Urothelium cell line (cell line): ENCODE results near the gene STUB1.
"Not testable (repeated sequence)": the region's sequence is repeated elsewhere in the genome, so short reads cannot be mapped to it uniquely, and the experiment has no call there.

ENCODE experiments used
- DNase-seq: peaks from one replicate; pipeline ENCODE4 v3.0.0; 2011; ENCODE audit warnings: low spot score, mixed read lengths
- FAIRE-seq: peaks from 2 replicates; lab custom pipeline; 2011; peaks lifted over from hg19 to GRCh38; lab: Jason Lieb, UNC

STUB1 gene

DNA sequence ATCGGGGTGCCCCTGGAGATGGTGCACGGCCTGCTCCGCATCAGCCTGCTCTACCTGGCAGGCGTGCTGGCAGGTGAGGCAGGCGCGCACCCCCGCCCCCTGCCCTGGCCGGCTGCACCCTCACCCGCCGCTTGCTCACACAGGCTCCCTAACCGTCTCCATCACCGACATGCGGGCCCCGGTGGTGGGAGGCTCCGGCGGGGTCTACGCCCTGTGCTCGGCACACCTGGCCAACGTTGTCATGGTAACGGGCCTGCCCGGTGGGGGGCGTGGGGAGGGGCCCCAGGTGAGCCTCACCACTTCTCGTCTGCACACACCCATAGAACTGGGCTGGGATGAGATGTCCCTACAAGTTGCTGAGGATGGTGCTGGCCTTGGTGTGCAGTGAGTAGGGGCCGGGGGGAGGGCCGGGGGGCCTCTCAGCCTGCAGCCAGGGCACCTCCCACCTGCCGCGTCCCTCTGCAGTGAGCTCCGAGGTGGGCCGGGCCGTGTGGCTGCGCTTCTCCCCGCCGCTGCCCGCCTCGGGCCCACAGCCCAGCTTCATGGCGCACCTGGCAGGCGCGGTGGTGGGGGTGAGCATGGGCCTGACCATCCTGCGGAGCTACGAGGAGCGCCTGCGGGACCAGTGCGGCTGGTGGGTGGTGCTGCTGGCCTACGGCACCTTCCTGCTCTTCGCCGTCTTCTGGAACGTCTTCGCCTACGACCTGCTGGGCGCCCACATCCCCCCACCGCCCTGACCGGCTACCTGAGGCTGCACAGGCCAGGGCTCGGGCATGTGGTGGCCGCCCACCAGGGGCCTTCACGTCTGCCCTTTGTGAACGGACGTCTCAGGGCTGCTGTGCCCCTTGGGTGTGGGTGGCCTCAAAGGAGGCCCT lies 2.7 kb upstream of the STUB1 start:
- no peak for FAIRE-seq
- DNase-seq, result no peak

DNA sequence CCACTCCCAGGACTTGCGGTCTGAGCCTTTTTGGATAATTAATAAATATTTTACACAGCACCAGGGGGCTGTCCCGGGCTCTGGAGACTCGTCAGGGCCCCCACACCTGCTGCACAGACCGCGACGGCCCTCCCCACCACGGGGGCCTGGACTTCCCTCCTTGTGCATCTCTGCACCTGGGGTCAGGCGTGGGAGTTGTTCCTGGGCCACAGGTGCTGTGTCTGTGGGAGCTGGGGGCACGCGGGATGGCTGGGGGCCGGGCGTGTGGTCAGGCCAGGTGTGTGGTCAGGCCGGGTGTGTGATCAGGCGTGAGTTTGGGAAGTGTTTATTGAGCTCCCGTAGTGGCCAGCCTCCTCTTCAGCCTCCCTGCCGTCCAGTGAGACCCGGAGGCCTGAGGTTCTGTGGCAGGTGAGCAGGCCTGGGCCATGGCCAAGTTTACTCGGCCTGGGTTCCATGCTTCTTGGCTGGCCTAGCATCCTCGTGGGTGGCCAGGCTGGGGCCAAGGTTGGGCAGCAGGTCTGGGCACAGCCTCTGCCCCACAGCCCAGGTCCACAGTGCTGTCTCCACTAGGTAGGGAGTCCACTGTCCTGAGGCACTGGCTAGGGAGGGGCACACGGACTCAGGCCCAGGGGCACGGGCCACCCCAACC lies 1.9 kb upstream of the STUB1 start:
- no peak for FAIRE-seq
- DNase-seq, result no peak

DNA sequence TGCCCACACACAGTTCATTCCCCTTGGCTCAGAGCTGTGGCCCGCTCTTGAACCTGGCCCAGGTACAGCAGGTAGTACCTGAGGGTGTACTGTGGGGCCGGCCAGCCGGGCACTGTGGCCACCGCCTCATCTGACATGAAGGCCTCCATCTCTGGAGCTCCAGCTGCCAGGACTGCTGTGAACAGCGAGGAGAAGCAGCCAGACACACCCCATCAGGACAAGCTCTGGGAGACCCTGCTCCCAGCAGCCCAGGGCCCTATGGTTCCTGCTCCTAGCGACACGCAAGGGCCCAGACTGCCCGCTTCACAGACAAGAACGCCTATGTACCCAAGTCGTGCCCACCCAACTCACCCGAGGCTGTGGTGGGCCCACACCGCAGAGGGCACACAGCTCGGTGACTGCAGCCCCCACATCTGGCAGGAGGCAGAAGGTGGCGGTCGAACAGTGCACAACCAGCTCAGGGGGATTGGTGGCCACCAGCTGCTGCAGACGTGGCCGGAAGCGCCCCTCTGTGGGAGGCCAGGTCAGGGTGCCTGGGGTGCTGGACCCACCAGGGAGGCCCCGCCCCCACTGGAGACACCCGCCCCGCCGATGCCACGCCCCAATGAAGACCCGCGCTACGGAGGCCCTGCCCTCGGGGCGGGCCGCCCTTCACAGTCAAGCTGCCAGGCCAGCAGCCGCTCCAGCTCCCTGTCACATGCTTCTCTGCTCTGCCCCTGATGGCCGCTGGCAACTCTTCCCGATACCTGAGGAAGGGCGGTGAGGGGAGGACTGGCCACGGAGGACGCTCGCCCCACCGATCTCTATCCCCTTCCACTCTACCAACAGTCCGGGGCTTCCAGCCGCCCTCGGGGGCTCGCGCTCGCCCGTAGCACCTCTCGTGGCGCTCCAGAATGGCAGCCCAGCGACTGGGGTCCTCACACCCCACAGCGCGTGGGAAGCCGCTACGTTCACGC lies 1.1 kb upstream of the STUB1 start:
- FAIRE-seq (no peak), DNase-seq (no peak)

DNA sequence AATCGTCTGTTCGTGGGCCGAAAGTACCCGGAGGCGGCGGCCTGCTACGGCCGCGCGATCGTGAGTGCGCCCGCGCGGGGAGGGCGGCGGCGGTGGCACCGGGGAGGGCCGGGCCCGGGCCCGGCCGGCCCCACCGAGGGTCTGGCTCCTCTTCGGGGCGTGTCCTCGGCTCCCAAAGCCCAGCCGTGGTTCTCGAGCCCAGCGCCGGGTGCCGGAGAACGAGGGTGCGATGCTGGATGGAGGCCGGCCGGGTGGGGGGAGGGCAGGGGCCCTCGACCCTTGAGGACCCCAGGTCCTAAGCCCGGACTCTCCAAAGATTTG lies 375 bp downstream of the STUB1 start:
- DNase-seq (no peak), FAIRE-seq (no peak)

DNA sequence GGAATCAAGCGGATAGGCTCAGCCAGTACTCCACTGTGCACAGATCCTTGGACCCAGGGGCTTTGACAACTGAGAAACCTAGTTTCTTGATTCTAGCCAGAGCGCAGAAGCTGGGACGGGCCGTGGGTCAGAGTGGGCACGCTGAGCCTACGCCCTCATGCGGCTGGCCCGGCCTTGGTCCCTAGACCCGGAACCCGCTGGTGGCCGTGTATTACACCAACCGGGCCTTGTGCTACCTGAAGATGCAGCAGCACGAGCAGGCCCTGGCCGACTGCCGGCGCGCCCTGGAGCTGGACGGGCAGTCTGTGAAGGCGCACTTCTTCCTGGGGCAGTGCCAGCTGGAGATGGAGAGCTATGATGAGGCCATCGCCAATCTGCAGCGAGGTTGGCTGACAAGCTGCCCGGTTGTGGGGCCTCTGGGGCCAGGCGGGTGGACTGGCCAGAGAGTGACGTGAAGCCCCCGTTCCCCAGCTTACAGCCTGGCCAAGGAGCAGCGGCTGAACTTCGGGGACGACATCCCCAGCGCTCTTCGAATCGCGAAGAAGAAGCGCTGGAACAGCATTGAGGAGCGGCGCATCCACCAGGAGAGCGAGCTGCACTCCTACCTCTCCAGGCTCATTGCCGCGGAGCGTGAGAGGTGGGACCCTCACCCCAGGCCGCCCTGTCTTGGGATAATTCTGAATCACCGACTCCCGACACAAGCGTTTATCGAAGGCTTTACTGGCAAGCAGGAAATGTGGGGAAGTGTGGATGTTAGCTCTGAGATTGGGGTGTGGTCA lies 946 bp downstream of the STUB1 start:
- DNase-seq, result no peak
- no peak for FAIRE-seq

DNA sequence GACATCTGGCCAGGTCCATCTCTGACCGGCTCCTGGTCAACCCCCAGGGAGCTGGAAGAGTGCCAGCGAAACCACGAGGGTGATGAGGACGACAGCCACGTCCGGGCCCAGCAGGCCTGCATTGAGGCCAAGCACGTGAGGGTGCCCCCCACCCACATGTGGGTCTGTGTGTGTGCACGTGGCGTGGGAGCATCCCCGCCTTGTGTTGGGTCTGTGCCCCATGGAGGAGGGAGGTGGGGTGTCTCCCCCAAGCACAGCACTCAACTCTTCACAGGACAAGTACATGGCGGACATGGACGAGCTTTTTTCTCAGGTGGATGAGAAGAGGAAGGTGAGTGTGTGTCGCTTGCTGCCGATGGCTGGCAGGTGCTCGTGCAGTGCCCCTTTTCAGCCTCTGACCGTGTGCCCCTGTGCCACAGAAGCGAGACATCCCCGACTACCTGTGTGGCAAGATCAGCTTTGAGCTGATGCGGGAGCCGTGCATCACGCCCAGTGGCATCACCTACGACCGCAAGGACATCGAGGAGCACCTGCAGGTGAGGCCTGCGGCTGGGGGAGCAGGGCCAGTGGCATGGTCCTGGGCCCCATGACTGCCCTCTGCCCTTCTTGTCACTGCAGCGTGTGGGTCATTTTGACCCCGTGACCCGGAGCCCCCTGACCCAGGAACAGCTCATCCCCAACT lies 1.7 kb downstream of the STUB1 start:
- FAIRE-seq (peak; percentile 9), DNase-seq (no peak)

DNA sequence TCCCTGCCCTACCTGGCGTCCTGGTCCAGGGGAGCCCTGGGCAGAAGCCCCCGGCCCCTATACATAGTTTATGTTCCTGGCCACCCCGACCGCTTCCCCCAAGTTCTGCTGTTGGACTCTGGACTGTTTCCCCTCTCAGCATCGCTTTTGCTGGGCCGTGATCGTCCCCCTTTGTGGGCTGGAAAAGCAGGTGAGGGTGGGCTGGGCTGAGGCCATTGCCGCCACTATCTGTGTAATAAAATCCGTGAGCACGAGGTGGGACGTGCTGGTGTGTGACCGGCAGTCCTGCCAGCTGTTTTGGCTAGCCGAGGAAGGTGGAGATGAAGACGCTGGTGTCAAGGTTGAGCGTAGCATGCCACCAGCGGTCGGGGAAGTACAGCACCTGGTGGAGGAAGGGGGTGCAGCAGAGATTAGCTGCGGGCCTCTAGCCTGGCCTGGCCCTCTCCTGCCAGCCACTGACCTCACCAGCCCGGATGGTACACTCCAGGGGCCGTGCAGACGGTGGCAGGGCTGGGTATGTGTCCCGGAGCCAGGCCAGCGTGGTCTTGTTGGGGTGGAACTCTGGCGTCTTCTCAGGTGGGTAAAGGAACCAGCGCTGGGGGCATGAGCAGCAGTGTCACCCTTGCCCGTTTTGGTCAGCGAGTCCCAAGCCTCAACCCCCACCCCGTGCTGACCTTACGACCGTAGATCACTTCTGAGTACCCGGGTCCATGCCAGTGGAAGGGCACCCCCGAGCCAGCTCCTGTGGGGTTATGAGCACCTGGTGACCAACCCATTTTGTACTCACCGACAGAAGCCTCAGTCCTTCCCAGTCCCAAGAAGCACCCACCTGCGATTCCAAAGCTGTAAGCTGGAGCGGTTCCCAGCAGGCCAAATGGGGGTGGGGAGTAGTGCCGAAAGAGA lies 2.5 kb downstream of the STUB1 start:
- no peak for DNase-seq
- no peak for FAIRE-seq

DNA sequence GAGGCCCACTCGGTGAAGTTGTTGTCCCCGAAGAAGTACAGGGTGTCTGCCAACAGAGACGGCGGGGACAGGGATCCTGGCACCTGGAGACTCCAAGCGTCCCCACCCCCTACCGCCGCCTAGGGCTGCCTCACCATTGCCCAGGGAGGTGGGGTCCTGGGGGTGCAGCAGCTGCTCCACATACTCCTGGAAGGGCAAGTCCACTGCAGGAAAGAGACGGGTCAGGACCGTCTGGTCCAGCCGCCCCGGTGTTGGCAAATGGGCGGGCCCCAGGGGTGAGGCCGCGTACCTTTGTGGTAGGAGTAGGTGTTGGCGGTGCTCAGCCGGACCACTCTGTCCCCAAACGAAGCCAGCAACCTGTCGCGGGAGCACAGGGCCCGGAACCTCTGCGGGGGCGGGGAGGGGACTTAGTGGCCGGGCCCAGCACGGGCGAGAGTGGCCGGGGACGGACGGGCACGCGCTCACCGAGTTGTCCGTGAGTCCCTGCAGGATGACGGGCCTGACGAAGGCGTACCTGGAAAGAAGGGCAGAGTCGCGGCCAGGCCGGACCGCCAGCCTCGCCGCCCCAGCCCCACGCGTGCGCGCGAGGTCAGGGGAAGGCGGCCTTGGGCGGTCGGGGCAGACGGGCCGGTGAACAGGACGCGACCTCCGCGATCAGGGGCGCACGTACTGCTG lies 3.3 kb downstream of the STUB1 start:
- DNase-seq (no peak), FAIRE-seq (peak; percentile 81)

DNA sequence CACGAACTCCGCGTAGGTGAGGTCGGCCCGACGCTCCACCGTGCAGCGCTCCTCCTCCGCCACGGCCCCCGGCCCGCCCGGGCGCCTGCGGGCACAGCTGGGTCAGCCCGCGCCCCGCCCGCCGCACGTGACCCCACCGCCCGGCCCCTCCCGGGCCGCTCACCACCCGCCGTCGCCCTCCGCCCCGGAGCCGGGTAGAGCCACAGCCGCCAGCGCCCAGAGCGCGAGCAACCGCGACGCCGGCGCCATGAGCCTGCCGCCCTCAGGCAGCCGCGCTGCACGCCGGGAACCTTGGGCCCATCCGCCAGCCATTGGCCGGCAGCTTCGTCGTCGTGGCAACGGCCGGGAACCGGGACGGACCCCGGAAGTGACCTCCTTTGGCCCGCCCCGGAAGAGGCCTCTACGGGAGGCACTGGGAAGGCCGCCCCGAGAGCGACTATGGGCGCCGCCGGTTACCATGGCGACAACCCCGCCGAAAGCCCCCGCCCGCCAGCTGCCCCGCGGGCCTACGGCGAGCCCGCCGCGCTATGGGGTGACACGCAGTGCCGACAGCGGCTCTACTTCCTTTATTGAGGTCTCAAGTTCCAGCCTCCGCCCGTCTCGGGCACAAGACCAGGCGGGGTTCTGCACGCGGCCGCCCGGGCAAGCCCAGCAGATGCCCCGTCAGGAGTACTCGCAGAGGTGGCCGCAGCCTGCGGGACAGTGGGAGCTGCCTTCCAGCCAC lies 4.0 kb downstream of the STUB1 start, which contains the start of gene JMJD8:
TSS of gene JMJD8 (minus strand) at position 264 of the 724 bp plus-strand sequence. CDS start at position 249, 15 bp downstream.
- DNase-seq (peak; percentile 94), FAIRE-seq (peak; percentile 35)

DNA sequence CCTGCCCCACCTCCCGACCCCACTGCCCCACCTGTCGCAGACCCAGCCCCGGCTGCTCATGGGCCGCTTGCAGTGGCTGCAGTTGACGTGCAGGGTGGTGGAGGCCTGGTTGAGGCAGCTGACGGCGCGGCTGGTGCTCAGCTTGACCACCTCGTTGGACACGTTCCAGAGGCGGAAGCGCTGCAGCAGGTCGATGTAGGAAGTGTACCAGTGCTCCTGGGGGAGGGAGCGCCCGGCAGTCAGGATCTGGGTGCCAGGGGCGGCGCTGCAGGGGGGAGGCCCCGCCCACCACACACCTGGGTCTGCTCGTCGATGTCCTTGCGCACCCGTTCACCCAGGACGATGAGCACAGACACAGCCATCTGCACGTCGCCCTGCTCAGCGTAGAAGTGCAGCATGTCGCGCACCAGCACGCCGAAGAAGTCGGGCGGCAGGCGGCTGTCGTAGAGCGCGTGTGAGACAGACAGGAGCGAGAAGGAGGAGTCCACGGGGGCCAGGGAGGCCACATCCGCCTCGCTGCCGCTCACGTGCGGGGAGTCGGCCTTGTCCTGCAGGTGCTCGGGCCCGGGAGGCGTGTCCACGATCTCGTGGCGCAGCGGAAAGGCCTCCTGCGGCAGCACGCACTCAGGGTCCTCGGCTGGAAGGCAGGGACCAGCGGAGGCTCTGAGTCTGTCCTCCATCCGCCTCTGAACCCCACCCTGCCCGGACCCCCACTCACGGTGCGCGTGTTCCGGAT lies 4.9 kb downstream of the STUB1 start:
- FAIRE-seq, result no peak
- DNase-seq, result no peak

DNA sequence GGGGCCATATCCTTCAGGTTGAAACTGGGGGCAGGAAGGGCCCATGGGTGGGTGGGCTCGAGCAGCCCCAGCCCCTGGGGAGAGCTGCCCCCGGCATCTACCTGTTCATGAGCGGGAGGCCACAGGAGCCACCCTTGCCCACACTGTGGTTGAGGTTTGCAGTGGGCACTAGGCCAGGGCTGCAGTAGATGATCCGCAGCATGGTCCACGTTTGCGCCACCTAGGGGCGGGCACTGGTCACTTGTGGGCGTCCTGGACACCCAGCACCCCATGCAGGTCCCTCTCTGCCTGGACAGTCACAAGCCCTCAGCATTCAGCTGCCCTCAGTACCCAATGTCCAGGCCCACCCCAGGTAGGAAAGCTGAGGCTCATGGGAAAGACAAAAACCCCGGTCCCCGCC lies 5.8 kb downstream of the STUB1 start:
- DNase-seq (no peak), FAIRE-seq (peak; percentile 27)

DNA sequence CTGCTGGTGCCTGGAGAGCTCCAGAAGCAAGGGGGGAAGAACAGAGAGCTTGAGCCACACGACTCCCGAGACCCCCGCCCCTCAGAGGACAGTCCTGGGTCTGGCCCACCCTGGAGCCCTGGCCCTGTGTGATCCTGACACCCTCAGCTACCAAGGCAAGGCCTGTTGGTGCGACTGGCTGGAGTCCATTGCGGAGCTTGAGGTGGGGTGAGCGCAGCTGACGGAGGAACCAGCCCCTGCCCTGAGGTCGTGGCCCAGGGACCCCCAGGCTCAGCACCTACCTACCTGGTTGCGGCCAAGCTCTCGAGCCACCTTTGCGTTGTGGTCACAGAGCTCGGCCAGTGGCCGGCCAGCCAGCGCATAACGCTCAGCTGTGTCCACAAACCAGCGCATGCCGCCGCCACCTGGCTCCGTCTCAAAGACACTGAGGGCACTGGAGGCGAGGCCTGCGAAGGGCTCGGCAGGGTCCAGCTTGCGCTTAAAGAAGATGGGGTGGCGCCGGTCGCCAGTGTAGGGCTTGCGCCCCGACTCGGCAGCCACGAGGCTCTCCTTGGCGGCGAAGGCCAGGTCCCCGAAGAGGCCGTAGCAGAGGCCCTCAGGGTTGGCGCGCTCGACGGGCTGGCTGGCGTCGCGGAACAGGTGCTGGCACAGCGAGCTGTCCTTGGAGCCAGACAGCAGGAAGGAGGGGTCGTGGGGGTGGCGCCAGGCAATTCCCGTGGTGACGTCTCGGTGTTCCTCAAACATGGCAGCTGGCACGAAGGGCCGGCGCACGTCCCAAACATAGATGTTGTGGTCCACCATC lies 6.5 kb downstream of the STUB1 start:
- FAIRE-seq (no peak), DNase-seq (no peak)

DNA sequence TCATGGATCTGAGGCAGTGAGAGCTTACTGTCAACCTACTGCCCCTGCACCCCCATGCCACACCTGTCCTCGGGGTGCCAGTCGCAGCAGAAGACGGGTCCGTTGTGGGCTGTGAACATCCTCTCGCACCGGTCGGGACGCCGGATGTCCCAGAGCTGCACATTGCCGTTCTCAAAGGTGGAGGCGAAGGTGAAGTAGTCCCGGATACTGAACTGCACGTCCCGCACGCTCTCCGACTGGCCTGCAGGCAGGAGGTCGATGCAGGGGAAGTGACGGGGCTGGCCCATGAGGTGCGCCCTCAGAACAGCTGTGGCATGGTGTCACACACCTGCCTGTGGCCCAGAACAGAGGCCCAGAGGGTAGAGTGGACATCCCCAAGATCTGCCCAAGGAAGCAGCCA lies 7.3 kb downstream of the STUB1 start:
- DNase-seq (no peak), FAIRE-seq (no peak)

DNA sequence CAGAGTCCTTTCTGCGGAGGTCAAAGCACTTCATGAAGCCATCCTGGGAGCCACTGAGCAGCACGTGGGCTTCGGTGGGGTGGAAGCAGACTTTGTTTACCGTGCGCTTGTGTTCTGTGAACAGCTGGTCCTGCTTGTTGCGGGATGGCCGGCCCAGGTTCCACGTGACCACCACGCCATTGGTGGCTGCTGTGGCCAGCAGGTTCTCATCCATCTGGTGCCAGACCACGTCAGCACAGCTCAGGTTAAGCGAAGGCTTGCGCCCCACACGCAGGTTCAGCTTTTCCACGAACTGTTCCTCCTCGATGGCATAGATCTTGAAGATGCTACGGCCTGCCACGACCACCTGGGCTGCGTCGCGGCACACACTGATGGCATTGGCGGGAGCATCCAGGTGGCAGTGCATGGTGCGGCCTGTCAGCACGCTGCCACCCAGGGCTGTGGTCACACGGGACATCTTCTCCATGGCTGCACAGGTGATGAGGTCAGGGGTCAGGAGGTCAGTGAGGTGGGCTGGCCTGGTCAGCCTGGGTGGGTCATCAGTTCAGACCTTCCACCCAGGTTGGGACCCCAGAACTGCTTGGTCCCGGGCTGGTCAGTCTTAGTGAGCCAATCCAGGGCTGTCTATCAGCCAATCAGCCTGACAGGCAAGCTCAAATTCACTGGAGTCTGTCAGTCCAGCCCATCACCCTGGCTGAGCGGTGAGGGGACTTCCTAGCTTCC lies 9.1 kb downstream of the STUB1 start:
- no peak for DNase-seq
- FAIRE-seq, result peak; percentile 68

DNA sequence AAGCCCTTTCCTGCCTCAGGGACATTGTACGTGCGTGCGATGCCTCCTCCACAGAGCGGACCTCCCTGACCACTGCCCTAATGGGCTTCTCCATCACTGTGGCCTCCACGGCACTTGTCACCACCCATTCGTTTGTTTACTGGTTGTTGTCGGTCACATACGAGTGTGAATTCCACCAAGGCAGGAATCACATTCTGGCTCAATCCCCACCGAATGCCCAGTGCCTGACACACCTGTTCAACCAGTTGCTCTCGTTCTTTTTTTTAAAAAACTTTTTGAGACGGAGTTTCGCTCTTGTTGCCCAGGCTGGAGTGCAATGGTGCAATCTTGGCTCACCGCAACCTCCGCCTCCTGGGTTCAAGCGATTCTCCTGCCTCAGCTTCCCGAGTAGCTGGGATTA lies 11.0 kb downstream of the STUB1 start:
- not testable (repeated sequence) for DNase-seq, FAIRE-seq
